HG03060 (cell line): ENCODE results near the gene MED26.
"Not testable (repeated sequence)": the region's sequence is repeated elsewhere in the genome, so short reads cannot be mapped to it uniquely, and the experiment has no call there.

ENCODE experiments used
- ATAC-seq: cut with Tn5 transposase; IDR thresholded peaks from one replicate; pipeline ENCODE4 v1.9.1; 2021; ENCODE audit warnings: low read depth, moderate number of reproducible peaks; ENCODE audit not compliant: unreplicated experiment

MED26 gene

GRCh38 chr19:16651421-16652188, 23.6 kb upstream of the MED26 start:
- ATAC-seq: not testable (repeated sequence)

GRCh38 chr19:16650821-16651220, 22.8 kb upstream of the MED26 start:
- ATAC-seq: no peak

- no peak for ATAC-seq
Observed at GRCh38 chr19:16649734-16650133, 21.7 kb upstream of the MED26 start.

- ATAC-seq: no peak
Observed at GRCh38 chr19:16645140-16645539, 17.1 kb upstream of the MED26 start.

- ATAC-seq: no peak
Observed at GRCh38 chr19:16641695-16642094, 13.7 kb upstream of the MED26 start.

GRCh38 chr19:16640951-16641350, 12.9 kb upstream of the MED26 start:
- no peak for ATAC-seq

- ATAC-seq: no peak
Observed at GRCh38 chr19:16638666-16639065, 10.7 kb upstream of the MED26 start.

- ATAC-seq: no peak
Observed at GRCh38 chr19:16637535-16637934, 9.5 kb upstream of the MED26 start.

GRCh38 chr19:16631465-16631864, 3.5 kb upstream of the MED26 start:
- no peak for ATAC-seq

GRCh38 chr19:16628984-16629691, 1.1 kb upstream of the MED26 start:
- no peak for ATAC-seq

GRCh38 chr19:16627928-16628182, 149 bp downstream of the MED26 start:
- no peak for ATAC-seq

- no peak for ATAC-seq
Observed at GRCh38 chr19:16627193-16627927, 644 bp downstream of the MED26 start.

- no peak for ATAC-seq
Observed at GRCh38 chr19:16626796-16627192, 1.2 kb downstream of the MED26 start.

- no peak for ATAC-seq
Observed at GRCh38 chr19:16625163-16625958, 2.6 kb downstream of the MED26 start.

- no peak for ATAC-seq
Observed at GRCh38 chr19:16624236-16624635, 3.8 kb downstream of the MED26 start.

- ATAC-seq: no peak
Observed at GRCh38 chr19:16623576-16623975, 4.4 kb downstream of the MED26 start.

- ATAC-seq: no peak
Observed at GRCh38 chr19:16623066-16623465, 4.9 kb downstream of the MED26 start.

GRCh38 chr19:16621165-16621800, 6.7 kb downstream of the MED26 start:
- no peak for ATAC-seq

GRCh38 chr19:16620584-16620983, 7.4 kb downstream of the MED26 start:
- ATAC-seq: no peak

GRCh38 chr19:16620018-16620417, 8.0 kb downstream of the MED26 start:
- ATAC-seq: no peak
